PFSK-1 (cell line): Measurements from ENCODE around the gene GRAMD1B.

Experiments
- FOXP2 ChIP-seq: optimal IDR thresholded peaks from 2 replicates; pipeline ENCODE3; 2011; ENCODE audit warnings: borderline replicate concordance, control low read depth, inconsistent platforms; ENCODE audit not compliant: insufficient read depth; ENCODE audit errors: extremely low read length, extremely low read depth
- POLR2AphosphoS5 ChIP-seq: IDR thresholded peaks from 2 replicates; pipeline ENCODE4 v1.6.1; 2012; ENCODE audit warnings: low read depth, mild to moderate bottlenecking, control low read depth, low read length, moderate library complexity
- SIN3A ChIP-seq: IDR thresholded peaks from 2 replicates; pipeline ENCODE4 v1.6.1; 2012; ENCODE audit warnings: mild to moderate bottlenecking, low read length, moderate library complexity, borderline replicate concordance; ENCODE audit not compliant: insufficient read depth
- TAF1 ChIP-seq: IDR thresholded peaks from 2 replicates; pipeline ENCODE4 v1.6.1; 2012; ENCODE audit warnings: low read length, control low read depth, borderline replicate concordance; ENCODE audit not compliant: insufficient read depth
- TF ChIP-seq, protein P1 (sequence below), 2 experiments: IDR thresholded peaks; 2 replicates each; pipeline versions ENCODE4 v1.6.1 to v1.8.0; 2011 to 2012; ENCODE audit warnings: low read depth in 2 of 2, low read length in 2 of 2, control low read depth in 1 of 2, inconsistent platforms in 1 of 2, mild to moderate bottlenecking in 1 of 2, moderate library complexity in 1 of 2; ENCODE audit not compliant: insufficient read depth in 1 of 2

The GRAMD1B gene

GRCh38 chr11:123406441-123407129 is 23.5 kb upstream of the GRAMD1B start:
- TF ChIP-seq POLR2AphosphoS5 (no peak), SIN3A (no peak), TAF1 (no peak), FOXP2 (no peak)
- TF ChIP-seq, protein P1, sequence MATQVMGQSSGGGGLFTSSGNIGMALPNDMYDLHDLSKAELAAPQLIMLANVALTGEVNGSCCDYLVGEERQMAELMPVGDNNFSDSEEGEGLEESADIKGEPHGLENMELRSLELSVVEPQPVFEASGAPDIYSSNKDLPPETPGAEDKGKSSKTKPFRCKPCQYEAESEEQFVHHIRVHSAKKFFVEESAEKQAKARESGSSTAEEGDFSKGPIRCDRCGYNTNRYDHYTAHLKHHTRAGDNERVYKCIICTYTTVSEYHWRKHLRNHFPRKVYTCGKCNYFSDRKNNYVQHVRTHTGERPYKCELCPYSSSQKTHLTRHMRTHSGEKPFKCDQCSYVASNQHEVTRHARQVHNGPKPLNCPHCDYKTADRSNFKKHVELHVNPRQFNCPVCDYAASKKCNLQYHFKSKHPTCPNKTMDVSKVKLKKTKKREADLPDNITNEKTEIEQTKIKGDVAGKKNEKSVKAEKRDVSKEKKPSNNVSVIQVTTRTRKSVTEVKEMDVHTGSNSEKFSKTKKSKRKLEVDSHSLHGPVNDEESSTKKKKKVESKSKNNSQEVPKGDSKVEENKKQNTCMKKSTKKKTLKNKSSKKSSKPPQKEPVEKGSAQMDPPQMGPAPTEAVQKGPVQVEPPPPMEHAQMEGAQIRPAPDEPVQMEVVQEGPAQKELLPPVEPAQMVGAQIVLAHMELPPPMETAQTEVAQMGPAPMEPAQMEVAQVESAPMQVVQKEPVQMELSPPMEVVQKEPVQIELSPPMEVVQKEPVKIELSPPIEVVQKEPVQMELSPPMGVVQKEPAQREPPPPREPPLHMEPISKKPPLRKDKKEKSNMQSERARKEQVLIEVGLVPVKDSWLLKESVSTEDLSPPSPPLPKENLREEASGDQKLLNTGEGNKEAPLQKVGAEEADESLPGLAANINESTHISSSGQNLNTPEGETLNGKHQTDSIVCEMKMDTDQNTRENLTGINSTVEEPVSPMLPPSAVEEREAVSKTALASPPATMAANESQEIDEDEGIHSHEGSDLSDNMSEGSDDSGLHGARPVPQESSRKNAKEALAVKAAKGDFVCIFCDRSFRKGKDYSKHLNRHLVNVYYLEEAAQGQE (IDR thresholded peaks at IDR 0.05; ENCODE audit: insufficient read depth in 1 of 2, low read depth in 2 of 2, low read length in 2 of 2) = no peak

- TF ChIP-seq, protein P1 (IDR thresholded peaks at IDR 0.05; ENCODE audit: insufficient read depth in 1 of 2, low read depth in 2 of 2, low read length in 2 of 2) = no peak
- TF ChIP-seq FOXP2 (no peak), SIN3A (no peak), POLR2AphosphoS5 (no peak), TAF1 (no peak)
Measured at GRCh38 chr11:123407130-123407995, 22.7 kb upstream of the GRAMD1B start.

DNA sequence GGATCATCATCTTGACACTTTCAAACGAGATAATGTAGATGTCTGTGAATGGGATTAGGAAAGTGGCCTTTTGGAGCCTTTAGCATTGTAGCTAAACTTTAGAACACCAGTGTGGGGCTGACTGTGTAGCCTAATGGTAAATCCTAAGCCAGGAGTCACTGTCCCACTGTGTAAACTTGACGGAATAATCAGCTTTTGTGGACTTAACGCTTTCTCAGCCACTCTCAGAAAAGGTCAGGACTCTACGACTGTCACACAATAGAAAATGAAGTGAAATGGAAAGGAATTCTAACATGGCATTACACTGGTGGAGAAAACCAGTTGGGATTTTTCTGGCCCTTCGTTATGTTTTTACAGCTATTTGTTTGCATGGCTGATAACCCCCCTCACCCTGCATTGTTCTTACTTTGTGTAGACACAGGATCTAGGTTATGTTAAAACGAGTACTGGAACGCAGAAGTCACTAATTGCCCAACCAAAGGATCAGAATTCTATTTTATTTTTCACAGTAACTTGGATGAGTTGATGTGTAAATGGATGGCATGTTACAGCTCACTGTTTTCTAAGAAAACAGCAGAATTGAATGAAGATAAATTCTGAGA is 22.0 kb upstream of the GRAMD1B start:
- TF ChIP-seq POLR2AphosphoS5 (no peak), FOXP2 (no peak), SIN3A (no peak), TAF1 (no peak)
- TF ChIP-seq, protein P1 (IDR thresholded peaks at IDR 0.05; ENCODE audit: insufficient read depth in 1 of 2, low read depth in 2 of 2, low read length in 2 of 2) = no peak

GRCh38 chr11:123408619-123409455 is 21.2 kb upstream of the GRAMD1B start:
- TF ChIP-seq SIN3A = no peak
- no peak for TF ChIP-seq POLR2AphosphoS5
- no peak for TF ChIP-seq FOXP2
- TF ChIP-seq TAF1 = no peak
- TF ChIP-seq, protein P1 (IDR thresholded peaks at IDR 0.05; ENCODE audit: insufficient read depth in 1 of 2, low read depth in 2 of 2, low read length in 2 of 2) = no peak
